MM.1S (cell line): ENCODE data around the gene SRRT.

Source experiments
- DNase-seq: peaks from one replicate; pipeline ENCODE4 v3.0.0-alpha.2; 2015
- H2AFZ ChIP-seq: fragments of 300-600 bp; sonication (generic); 2 replicates; pipeline ENCODE4 v1.6.0; 2016; ENCODE audit warnings: antibody characterized with exemption, low read length
- H3F3A ChIP-seq: fragments of 300-600 bp; sonication (generic); 2 replicates; pipeline ENCODE4 v1.6.1; 2016; ENCODE audit warnings: mild to moderate bottlenecking, antibody characterized with exemption, low read length, moderate library complexity, mixed read lengths; ENCODE audit not compliant: insufficient read depth
- H3K27ac ChIP-seq: fragments of 300-600 bp; sonication (generic); 2 replicates; pipeline ENCODE4 v1.5.1; 2016; ENCODE audit warnings: mild to moderate bottlenecking, low read length
- H3K27me3 ChIP-seq: fragments of 300-600 bp; sonication (generic); replicated peaks from 2 replicates; pipeline ENCODE4 v1.6.0; 2016; ENCODE audit warnings: low read length; ENCODE audit not compliant: insufficient read depth
- H3K36me3 ChIP-seq: fragments of 300-600 bp; sonication (generic); replicated peaks from 2 replicates; pipeline ENCODE4 v1.6.1; 2016; ENCODE audit warnings: mild to moderate bottlenecking, low read length, mixed read lengths; ENCODE audit not compliant: insufficient read depth
- H3K4me1 ChIP-seq: fragments of 300-600 bp; sonication (generic); 2 replicates; pipeline ENCODE4 v1.6.1; 2016; ENCODE audit warnings: low read length, mixed read lengths
- H3K4me2 ChIP-seq: fragments of 300-600 bp; sonication (generic); 2 replicates; pipeline ENCODE4 v1.6.0; 2016; ENCODE audit warnings: low read depth, low read length
- H3K4me3 ChIP-seq: fragments of 300-600 bp; sonication (generic); 2 replicates; pipeline ENCODE4 v1.5.1; 2016; ENCODE audit warnings: low read length, mixed read lengths
- H3K79me2 ChIP-seq: fragments of 300-600 bp; sonication (generic); 2 replicates; pipeline ENCODE4 v1.6.1; 2016; ENCODE audit warnings: mixed run types, low read length, mixed read lengths
- H3K9ac ChIP-seq: fragments of 300-600 bp; sonication (generic); 2 replicates; pipeline ENCODE4 v1.6.1; 2016; ENCODE audit warnings: low read length, mixed read lengths
- H3K9me2 ChIP-seq: fragments of 300-600 bp; sonication (generic); replicated peaks from 2 replicates; pipeline ENCODE4 v1.6.1; 2016; ENCODE audit warnings: mild to moderate bottlenecking, low read length, mixed read lengths; ENCODE audit not compliant: insufficient read depth
- H3K9me3 ChIP-seq: fragments of 300-600 bp; sonication (generic); replicated peaks from 2 replicates; pipeline ENCODE4 v1.6.1; 2016; ENCODE audit warnings: mild to moderate bottlenecking, low read length, mixed read lengths; ENCODE audit not compliant: insufficient read depth
- H4K20me1 ChIP-seq: fragments of 300-600 bp; sonication (generic); 2 replicates; pipeline ENCODE4 v1.6.1; 2016; ENCODE audit warnings: mild to moderate bottlenecking, low read length, moderate library complexity, mixed read lengths; ENCODE audit not compliant: insufficient read depth
- CTCF ChIP-seq: fragments of 300-600 bp; sonication (generic); IDR thresholded peaks from 2 replicates; pipeline ENCODE4 v1.5.1; 2016; ENCODE audit warnings: antibody characterized with exemption, low read length, mixed read lengths
- EZH2 ChIP-seq: fragments of 300-600 bp; sonication (generic); optimal IDR thresholded peaks from 2 replicates; pipeline ENCODE3; 2017; ENCODE audit warnings: low read depth, mild to moderate bottlenecking, antibody characterized with exemption, low read length, mixed read lengths
- EZH2phosphoT487 ChIP-seq: fragments of 300-600 bp; sonication (generic); IDR thresholded peaks from 2 replicates; pipeline ENCODE4 v1.6.1; 2018; ENCODE audit warnings: antibody characterized with exemption, low read length

SRRT gene, protein sequence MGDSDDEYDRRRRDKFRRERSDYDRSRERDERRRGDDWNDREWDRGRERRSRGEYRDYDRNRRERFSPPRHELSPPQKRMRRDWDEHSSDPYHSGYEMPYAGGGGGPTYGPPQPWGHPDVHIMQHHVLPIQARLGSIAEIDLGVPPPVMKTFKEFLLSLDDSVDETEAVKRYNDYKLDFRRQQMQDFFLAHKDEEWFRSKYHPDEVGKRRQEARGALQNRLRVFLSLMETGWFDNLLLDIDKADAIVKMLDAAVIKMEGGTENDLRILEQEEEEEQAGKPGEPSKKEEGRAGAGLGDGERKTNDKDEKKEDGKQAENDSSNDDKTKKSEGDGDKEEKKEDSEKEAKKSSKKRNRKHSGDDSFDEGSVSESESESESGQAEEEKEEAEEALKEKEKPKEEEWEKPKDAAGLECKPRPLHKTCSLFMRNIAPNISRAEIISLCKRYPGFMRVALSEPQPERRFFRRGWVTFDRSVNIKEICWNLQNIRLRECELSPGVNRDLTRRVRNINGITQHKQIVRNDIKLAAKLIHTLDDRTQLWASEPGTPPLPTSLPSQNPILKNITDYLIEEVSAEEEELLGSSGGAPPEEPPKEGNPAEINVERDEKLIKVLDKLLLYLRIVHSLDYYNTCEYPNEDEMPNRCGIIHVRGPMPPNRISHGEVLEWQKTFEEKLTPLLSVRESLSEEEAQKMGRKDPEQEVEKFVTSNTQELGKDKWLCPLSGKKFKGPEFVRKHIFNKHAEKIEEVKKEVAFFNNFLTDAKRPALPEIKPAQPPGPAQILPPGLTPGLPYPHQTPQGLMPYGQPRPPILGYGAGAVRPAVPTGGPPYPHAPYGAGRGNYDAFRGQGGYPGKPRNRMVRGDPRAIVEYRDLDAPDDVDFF

DNA sequence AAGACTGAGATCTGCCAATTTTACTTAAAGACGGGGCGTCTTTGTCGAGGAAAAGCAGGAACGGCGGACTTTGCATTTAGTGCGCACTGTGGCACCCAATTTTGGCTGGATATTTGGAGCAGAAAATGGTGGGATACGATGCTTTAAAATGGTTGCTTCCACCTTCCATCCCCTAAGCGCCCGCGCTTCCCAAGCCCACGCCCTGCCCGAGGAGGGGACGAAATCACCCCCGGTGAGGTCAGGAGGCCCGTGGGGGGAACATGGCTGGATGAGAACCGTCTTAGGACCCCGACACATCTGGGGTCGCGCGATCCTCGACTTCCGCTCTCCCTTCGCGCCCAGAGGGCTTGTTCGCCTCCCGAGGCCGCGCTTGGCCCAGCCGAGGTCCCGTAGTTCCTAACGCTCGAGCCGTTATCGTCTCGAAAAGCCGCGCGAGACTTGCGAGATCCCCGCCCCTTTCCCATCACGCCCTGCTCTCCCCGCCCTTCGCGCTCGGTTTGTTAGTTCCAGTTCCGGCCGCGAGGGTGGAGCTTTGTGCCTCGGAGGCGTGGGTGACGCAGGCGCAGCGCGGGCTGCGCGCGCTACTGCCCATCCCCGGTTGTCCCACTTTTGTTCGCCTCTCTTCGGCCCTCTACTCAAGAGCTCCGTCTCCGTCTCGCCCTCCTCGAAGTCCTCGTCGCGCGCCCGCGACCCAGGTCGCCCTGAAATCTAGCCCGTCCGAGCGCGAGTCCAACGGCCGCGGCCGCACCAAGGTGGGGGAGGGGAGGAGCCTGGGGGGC is at the start of gene SRRT:
Gene SRRT (plus strand): TSS at position 527 of the 779 bp plus-strand sequence. CDS start 488 bp downstream, outside the sequence.
- TF ChIP-seq EZH2phosphoT487, result no peak
- no peak for TF ChIP-seq EZH2
- no peak for TF ChIP-seq CTCF
- Histone ChIP-seq H3K4me2 (peak within 1 kb of the TSS; percentile 95), H3K36me3 (no peaks in the 10 kb centered on the region), H3K27ac (peak within 1 kb of the TSS; percentile 83), H3K9me2 (no peaks in the 10 kb centered on the region), H3F3A (0 out of 2 replicates have a peak, but pooled peaks cover 3% of the 10 kb centered on the region), H3K4me3 (peak within 1 kb of the TSS; percentile 97), H3K9me3 (no peaks in the 10 kb centered on the region), H3K27me3 (no peaks in the 10 kb centered on the region), H2AFZ (peak within 1 kb of the TSS; percentile 92), H3K9ac (peak within 1 kb of the TSS; percentile 96), H3K79me2 (peaks cover 48% of the 10 kb centered on the region), H3K4me1 (peaks cover 11% of the 10 kb centered on the region; the same call in 1 of the 2 replicates), H4K20me1 (no peaks in the 10 kb centered on the region)
- DNase-seq, result peak; percentile 99

DNA sequence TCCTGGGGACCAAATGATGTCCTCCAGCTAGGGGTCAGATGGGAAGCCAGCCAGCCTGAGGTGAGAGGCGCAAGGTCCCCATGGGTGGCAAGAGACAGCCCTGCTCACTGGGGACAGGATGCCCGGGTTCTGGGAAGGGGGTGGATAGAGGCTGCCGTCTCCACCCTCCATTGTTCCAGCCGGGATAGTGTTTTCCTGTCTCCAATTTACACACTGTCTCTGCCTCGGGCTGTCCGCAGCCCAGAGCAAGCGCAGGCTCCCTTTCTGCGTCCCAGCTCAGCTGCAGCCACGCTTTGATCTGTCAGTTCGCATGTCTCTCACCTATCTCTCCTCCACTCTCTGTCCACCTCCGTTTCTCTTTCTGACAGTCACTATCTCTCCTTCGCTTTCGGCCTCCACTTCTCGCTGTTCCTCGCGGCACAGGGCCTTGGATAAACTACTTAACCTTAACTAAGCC is 49.7 kb upstream of the SRRT start:
- TF ChIP-seq CTCF, result no peak
- TF ChIP-seq EZH2, result no peak
- no peak for TF ChIP-seq EZH2phosphoT487
- Histone ChIP-seq H3K9ac (no peak overlapping the region), H3F3A (no peaks in the 10 kb centered on the region), H3K79me2 (no peaks in the 10 kb centered on the region), H3K4me2 (no peak overlapping the region), H3K4me3 (no peak overlapping the region), H3K4me1 (no peaks in the 10 kb centered on the region), H2AFZ (no peak overlapping the region), H4K20me1 (no peaks in the 10 kb centered on the region), H3K9me2 (no peaks in the 10 kb centered on the region), H3K27ac (no peak overlapping the region), H3K36me3 (no peaks in the 10 kb centered on the region), H3K9me3 (no peaks in the 10 kb centered on the region), H3K27me3 (peaks cover 84% of the 10 kb centered on the region)
- DNase-seq, result no peak

DNA sequence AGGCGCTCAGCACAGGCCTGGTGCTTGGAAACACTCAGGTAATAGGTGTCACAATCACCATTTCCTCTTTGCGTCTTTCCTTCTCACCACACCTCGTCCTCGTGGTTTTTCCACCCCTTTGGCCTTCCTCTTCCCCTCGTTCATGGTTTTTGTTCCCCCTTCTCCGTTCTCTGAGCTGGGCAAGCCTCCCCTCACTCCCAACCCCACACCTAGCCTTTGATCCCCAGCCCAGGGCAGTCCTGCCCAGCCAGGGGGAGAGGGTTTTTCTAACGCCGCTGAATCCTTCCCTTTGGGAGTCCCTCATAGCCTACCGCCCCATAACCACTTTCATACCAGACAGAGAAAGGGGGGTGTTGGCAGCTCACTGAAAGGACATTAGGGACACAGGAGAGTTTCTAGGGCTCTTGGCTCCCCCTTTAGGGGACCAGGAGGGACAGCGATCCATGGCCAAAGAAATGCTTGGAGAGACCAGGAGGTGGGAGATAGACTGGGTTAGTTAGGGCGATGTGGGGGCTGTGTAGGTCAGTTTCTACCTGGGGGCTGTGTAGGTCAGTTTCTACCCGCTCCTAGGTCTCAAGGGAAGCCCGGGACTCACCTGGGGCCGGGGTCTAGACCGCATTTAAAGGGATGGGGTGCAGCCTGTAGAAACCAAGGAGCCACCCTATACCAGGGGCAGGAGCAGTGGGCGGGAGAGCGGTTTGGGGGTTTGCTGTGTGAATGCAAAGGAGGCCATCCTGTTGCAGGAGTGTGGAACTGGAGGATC is 49.0 kb upstream of the SRRT start:
- Histone ChIP-seq H3K4me1 (no peaks in the 10 kb centered on the region), H3K4me2 (no peak overlapping the region), H3F3A (no peaks in the 10 kb centered on the region), H3K27ac (no peak overlapping the region), H3K9ac (no peak overlapping the region), H3K4me3 (no peak overlapping the region), H4K20me1 (no peaks in the 10 kb centered on the region), H3K36me3 (no peaks in the 10 kb centered on the region), H3K27me3 (peaks cover 84% of the 10 kb centered on the region), H2AFZ (no peak overlapping the region), H3K79me2 (no peaks in the 10 kb centered on the region), H3K9me3 (no peaks in the 10 kb centered on the region), H3K9me2 (no peaks in the 10 kb centered on the region)
- TF ChIP-seq EZH2phosphoT487 (no peak), EZH2 (no peak), CTCF (no peak)
- DNase-seq, result no peak
